Measurements from ENCODE around the gene SIL1.
"Not testable (repeated sequence)": the region's sequence is repeated elsewhere in the genome, so short reads cannot be mapped to it uniquely, and the experiment has no call there.

The SIL1 gene

DNA sequence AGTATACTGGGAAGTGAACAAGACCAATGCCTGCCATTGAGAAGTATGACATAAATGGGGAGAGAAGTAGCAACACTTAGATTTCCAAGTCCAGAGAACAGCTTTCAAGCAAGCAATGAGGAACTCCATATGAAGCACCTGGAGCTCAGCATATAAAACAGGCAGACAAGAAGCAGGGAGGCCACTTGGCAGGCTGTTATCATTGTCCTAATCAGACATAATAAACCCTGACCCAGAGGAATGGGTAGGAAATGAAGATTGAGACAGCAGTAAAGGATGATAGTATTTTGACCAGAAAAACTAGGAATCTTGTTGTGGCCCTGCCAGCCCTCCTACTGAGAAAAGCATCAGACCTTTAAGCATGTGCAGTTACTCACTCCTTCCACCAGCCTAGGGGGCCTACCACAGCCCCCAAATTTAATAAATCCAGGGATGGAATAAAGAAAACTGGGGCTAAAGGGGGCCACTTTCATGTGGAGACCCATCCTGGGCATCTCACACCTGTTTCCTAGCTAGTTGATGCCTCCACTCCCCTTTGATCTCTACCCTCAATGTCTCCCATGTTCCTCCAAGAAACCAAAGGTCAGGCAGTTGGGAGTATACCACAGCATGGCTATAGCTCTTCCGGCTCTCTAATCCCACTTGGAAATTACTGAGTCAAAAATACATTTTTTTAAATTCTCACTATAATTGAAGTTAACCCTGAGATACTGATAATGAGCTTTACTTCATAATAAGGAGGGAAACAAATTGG is 135.1 kb downstream of the SIL1 start:
- no peak for DNase-seq

DNA sequence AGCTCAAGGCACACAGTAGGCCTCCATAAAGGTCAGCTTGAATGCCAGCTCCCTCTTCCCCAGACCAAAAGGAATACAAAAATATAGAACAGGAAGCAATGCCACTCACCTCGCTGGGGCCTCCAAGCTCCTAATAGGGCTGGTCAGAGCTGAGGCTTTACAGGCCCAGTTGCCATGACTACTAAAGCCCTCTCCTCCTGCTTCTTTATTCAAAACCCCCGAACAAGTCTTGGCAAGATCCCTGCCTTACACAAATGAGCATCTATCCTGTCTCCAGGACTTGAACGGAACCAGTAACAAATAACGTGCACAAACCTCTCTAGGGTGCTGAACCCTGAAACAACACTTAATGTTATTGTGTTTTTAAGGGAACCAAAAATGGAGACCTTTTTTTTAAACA is 136.3 kb downstream of the SIL1 start:
- no peak for DNase-seq

DNA sequence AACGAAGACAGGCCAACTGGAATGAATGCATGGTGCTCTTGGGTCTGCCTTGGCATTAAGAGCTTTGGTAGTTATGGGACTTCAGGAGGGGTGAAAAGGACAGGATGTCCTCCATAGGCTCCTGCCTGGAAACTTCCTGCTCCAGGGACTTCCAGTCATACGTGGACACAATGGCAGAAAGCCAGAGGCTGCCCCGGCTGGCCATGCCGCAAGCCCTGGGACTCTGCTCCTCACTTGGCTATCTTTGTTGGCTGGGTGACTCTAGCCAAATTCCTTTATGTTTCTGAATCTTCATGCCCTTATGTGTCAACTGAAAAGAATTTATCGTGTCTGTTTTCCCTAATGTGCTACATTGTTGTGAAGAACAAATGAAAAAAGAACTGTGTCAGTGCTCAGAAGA is 136.9 kb downstream of the SIL1 start:
- no peak for DNase-seq

DNA sequence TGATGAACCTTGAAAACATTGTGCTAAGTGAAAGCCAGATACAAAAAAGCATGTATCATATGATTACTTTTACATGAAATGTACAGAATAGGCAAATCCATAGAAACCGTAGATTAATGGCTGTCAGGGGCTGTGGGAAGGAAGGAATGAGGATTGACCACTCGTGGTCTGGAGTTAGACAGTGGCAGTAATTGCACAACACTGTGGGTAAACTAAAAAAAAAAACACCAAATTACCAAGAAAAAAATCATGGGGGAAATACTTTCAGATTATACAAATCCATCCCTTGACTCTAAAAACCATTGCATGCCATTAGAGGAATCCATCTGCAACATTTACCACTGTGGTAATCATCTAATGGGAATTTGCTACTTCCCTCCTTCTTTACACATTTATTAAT is 140.0 kb downstream of the SIL1 start:
- DNase-seq, result no peak

DNA sequence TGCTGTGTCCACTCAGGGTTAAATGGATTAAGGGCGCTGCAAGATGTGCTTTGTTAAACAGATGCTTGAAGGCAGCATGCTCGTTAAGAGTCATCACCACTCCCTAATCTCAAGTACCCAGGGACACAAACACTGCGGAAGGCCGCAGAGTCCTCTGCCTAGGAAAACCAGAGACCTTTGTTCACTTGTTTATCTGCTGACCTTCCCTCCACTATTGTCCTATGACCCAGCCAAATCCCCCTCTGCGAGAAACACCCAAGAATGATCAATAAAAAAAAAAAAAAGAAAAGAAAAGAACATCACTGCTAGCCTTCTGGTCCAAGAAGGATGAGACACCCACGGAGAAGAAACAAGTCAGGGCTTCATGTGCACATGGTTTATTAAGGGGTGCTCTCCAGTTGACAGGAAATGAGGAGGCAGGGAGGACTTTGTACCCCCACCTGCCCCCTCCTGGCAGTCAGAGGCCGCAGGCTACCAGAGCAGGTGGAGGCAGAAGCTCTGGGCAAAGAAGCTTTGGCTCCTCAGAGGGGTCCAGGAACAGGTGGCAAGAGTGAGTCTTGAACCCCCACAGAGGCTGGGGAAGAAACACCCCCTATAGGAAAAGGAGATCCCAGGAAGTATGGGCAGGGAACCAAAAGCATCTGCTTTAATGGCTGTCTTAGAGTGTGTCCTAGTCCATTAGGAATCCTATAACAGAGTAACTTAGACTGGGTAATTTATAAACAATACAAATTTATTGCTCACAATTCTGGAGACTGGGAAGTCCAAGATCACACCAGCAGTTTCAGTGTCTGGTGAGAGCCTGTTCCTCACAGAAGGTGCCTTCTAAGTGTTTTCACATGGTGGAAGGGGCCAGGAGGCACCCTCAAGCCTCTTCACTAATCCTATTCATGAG is 140.9 kb downstream of the SIL1 start:
- not testable (repeated sequence) for DNase-seq

DNA sequence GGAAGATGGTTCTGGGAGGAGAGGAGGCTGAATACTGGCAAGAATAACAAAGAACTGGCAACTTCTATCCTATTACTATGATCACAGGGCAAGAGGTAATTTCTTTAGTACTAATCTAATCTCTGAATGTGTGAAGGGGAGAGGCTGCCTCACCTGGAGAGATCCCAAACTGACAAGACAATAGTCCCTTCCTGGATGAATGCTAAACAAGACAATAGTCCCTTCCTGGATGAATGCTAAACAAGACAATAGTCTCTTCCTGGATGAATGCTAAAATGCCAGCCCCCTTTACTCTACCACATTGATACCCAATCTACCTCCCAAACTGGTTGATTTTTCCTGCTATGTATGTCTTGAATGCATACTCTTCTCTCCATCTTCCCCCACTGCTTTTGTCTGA is 145.2 kb downstream of the SIL1 start:
- no peak for DNase-seq

DNA sequence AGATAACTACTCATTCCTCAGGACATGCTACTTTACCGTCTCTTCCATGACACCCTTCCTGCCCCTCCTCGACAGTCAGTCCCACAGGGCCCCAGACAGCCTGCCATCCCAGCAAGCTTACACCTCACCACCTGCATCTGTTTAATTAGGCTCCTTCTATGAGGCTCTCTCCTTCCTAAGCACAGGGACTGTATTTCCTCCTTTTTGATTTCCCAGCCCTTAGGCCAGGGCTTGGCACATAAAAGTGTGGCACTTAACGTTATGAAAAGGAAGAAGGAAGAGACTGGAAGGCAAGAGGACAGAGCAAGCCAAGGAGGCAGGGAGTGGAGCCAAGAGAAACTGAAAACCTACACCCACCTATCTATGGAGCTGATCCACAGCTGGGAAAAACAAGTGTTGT is 146.8 kb downstream of the SIL1 start:
- DNase-seq, result no peak

DNA sequence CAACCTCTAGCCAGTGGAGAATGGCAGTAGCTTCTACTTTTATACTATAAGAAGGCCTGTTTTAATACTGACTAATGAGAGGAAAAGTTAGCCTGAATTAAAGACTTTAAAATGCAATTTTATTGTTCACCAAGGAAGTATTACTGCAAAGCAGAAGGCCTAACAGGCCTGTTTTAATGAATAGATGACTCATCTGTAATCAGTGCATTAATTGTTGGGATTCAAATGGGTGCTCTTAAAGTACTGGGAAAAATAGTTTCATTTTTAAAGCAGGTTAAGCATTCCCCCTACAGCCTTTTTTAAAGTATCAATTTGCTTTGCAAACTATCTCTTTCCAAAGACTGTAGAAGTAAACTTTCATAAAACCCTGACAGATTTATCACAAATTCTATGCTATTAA is 147.7 kb downstream of the SIL1 start:
- no peak for DNase-seq

DNA sequence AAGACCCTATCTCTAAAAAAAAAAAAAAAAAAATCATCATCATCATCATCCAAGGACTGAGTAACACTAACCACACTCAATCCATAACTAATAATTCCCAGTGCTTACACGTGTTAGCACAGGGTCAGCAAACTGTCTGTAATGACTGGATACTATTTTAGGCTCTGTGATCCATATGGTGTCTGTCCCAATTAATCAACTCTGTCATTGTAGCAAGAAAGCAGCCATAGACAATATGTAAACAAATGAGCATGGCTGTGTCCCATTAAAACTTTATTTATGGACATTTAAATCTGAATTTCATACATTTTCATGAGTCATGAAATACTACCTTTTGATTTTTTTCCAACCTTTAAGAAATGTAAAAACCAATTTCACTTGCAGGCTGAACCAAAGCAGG is 148.4 kb downstream of the SIL1 start:
- no peak for DNase-seq

DNA sequence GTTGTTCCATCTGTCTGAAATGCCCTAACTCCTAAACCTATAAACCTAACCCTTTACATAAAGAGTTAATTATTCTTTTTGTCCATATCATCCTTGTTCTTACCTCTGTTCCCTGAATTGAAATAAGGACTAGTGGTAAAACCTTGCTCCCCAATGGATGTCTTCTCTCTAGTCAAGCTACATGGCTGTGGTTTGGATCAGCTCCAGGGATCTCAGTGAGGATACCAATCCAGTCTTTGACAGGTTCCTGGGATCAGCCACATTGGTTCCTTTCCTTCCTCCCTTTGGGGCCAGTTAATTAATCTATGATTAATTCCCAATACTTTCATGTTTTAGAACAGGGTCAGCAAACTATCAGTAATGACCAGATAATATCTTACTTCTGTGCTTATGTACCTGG is 151.6 kb downstream of the SIL1 start:
- DNase-seq, result no peak

DNA sequence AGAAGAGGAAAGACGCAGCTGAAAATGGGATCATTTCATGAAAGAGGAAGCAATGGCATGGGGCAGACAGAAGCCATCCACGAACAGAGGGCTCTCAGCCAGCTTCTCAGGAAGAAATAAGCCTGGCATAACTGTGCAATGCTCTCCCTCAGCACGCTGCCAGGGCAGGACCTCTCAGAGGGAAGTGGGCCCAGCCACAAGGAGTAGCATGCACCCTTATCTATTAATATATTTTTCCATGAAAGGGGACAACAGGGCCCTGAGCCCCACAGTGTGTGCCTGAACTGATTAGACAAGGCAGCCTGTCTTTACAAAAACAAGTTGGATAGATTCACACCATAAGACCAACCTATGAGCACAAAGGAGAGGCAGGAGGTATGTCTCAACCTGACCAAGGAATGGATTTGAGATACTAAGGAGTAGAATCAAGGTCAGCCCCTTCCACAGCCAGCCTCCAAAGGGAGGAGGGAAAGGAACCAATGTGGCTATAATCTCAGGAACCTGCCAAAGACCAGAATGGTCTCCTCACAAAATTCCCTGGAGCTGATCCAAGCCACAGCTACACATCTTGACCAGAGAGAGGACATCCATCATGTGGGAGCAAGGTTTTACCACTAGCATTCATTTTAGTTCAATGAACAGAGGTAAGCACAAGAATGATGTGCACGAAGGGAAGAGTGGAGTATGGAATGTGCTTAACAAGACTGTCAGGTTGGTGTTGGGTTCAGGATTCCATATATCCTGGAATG is 154.8 kb downstream of the SIL1 start:
- no peak for DNase-seq

DNA sequence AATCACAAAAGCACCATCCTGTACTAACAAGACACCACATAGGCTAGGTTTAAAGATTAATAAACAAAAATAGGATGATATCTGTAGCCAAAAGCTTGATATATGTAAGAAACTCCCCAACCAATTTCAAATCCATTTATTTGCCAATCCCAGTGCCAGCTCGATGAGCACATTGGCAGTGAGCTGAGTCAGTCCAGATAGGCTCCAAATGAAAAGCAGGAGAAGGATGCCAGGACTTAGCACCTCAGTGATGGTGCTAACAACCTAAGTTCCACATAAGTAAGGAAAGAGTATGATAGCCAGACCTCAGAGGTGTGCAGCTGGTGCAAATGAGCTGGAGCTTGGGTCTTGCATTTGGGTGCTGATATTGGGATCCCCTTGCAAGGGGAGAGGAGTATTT is 158.1 kb downstream of the SIL1 start:
- DNase-seq, result no peak

DNA sequence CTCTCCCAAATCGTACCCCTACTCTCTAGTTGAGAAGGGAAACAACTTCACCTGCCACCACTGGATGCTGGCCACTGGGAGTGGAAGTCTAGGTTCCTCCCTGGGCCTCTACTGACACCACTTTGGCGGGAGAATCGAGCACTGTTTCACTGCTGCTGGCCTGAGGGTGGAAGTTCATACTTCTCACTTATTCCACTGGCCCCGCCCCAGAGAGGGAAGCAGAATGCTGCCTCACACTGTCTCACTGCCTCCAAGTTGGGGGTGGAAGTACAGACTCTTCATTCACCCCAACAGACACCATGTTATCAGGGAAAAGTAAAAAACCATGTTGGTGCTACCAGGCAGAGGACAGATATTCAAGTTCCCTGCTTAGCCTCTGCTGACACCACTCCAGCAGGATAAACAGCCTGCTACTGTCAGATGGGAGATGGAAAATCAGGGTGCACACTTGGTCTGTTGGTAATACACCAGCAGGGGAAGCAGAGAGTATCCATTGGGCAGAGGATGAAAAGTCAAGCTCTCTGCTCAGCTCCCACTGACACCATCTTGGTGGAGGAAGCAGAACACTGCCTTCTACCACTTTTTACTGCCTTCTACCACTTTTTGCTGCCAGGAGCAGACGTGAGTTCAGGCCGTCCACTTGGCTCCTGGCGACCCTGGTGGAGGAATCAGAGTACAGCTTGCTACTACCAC is 159.4 kb downstream of the SIL1 start:
- no peak for DNase-seq

DNA sequence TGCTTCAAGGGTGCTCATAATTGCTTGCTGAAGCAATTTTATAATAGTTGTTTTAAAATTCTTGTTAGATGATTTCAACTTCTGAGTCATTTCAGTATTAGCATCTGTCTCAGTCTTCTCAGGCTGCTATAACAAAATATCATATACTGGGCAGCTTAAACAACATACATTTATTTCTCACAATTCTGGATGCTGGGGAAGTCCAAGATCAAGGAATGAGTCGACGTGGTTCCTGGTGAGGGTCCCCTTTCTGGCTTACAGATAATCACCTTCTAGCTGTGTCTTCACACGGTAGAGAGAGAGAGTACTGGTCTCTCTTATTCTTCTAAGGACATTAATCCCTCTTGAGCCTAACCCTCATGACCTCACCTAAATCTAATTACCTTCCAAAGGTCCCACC is 160.4 kb downstream of the SIL1 start:
- no peak for DNase-seq

DNA sequence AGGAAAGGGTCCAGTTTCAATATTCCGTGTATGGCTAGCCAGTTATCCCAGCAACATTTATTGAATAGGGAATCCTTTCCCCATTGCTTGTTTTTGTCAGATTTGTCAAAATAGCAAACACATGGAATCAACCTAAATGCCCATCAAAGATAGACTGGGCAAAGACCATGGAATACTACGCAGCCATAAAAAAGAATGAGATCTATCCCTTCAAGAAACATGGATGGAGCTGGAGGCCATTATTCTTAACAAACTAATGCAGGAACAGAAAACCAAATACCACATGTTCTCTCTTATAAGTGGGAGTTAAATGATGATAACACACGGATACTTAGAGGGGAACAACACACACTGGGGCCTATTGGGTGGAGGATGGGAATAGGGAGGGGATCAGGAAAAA is 161.8 kb downstream of the SIL1 start:
- not testable (repeated sequence) for DNase-seq

DNA sequence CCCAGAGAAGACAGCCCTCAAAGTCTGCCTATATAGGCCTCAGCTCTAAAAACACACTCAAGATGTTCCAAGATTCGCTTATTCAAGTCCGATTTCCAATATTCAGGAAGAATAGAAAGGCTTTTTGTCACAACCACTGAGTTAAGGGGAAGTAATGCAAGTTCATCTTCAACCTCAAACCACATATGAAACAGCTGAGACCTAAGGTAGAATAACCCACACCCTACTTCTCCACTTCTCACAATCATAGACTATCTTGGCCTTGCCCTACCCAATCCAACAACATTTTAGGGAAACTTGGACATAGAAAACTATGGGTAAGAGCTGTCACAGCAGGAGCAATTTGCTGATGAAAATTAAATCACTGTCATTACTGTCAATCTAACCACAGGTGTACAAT is 171.0 kb downstream of the SIL1 start:
- DNase-seq, result no peak

DNA sequence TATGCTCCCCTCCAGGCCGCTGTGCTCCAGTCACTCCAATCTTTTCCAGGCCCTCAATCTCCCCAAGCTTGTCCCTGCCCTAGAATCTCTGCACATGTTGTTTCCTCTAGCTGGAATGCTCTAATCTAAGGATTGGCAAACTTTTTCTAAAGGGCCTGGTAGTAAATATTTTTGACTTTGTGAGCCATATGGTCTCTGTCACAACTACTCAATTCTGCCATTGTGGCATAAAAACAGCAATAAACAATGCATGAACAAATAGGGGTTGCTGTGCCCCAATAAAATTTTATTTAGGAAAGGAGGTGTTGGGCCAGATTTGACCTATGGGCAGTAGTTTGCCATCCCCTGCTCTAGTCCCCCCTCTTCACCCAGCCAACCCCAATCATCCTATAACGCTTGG is 172.5 kb downstream of the SIL1 start:
- DNase-seq, result no peak

DNA sequence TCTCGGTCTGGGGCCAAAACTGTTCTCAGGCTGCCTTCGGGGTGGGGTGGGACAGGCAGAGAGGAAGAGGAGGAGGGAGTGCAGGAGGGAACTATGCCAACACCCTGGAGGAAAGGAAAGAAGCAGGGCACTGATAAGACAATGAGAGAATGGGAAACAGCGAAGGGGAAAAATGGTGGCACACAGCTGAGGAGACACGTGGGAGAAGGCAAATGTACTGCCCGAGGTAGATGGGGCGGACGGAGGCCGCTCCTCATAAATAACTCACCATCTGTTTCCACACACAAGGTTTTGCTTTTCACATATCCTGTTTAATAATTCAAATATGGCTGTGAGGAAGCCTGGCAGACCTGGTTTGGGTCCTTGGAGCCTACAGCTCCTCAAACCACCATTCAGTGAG is 174.9 kb downstream of the SIL1 start:
- no peak for DNase-seq

DNA sequence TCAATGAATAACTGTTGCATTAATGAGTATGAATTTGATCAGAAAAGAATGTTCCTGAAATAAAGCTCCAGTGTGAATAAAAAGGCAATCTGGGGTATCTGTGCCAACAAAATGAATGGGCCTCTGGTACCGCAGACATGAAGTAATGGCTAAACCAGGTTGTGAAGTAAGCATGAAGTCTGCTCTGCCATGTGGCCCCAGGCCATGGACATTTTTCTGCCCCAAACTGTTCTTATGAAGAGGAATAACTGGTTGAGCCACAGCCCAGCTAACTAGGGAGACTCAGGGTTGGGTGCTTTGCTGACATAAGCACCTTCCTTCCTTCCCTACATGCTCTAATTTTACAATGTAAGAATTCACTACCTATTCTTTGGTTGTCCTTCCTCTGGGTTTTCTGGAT is 175.6 kb downstream of the SIL1 start:
- no peak for DNase-seq

DNA sequence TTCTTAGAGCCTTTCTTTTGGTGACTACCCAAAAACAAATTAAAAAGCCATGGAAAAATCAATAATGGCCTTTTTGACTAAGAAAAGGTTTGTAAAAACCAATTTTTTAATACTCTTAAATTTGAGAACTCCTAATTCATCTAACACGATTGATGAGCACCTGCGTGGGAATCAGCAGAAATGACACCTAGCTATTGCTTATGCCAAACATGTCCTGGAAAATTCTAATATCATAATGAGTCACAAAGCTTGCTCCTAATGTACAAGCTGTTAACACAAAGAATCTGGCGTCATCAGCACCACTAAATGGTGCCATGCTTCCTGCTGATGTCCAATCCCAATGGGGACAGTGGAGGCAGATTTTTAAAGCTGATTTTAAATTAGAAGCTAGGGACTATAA is 176.8 kb downstream of the SIL1 start:
- DNase-seq, result no peak

DNA sequence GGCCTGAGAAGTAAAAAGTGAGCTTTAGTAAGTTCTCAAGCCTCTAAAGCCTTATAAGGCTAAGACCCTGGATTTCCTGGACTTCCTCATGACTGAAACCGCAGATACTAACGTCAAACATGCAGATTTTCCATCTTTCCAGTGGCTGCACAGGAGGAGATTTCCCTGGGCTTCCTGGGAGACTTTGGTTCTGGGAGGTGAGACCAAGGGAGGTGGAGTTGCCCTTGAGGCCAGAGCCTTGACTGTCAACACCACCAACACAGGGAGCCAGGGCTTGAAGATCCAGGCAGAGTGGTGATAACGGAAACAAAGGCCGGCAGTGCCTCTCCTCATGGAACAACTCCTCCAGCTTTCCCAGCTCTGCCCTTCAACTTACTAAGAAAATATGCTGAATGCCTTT is 178.3 kb downstream of the SIL1 start:
- no peak for DNase-seq

DNA sequence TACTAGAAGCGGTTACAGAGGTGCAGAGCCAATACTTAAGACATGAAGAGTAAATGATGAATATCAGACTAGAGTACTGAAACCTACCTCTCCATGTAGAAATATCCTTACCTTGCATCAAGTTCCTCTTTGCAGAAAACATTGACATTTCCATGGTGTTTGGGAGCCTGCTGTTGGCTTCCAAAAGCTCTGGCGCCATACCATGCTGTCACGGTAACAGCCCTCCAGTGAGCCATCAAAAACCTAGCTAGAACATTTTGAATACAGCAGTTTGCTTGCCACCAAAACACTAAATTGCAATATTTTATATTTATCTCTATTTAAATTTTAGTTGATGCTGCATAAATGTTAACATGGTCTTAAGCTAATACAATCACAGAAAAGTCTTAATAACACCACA is 179.0 kb downstream of the SIL1 start:
- DNase-seq, result no peak

DNA sequence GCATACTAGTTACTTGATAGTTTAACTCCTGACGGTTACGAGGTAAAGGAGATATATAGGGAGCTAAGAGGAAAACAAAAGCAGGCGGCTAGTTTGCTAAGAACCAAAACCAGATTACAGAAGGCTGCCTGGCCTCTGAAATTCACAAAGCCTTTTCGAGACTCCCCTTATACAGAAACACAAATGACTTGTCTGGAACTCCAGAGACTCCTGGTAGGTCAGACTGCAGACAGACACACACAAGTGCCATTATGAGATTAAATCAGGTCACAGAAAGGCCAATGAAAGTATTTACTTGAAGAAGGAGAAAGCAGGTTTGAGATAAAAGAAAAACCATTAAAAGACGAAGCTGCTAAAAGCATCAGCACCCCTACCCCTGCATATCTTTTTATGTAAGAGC is 180.5 kb downstream of the SIL1 start:
- DNase-seq, result no peak

Data from CD4-positive, alpha-beta T cell treated with Interleukin-4 for 1 hour (primary cell).